GM12892 (cell line): ENCODE data around the gene RNF175.

Experiments used
- POLR2A ChIP-seq: IDR thresholded peaks from 2 replicates; pipeline ENCODE4 v1.6.1; 2011; ENCODE audit warnings: low read depth, low read length, control low read depth
- POLR2AphosphoS5 ChIP-seq: IDR thresholded peaks from 2 replicates; pipeline ENCODE4 v1.6.1; 2011; ENCODE audit warnings: low read depth, low read length, control low read depth
- TAF1 ChIP-seq: IDR thresholded peaks from 2 replicates; pipeline ENCODE4 v1.6.1; 2011; ENCODE audit warnings: low read depth, mild to moderate bottlenecking, control low read depth, low read length, borderline replicate concordance

DNA sequence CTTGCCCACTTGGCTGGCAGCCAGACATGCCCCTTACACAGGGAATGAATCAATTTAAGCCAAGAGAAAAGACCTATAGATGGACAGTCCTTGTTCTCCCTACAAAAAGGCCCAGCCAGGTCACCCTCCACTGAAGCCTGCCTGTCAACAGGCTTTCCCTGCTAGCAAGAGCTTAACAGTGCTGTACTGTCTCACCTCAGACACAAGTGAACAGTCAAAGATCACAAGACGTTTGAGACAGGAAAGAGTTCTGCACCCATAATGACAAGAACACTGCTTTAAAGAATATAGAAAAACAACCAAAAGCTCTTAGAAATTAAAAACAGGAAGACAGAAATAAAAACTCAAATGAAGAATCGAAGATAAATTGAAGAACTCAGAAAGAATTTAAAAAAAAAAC, 4.6 kb downstream of the RNF175 start:
- TF ChIP-seq POLR2A (no peak), POLR2AphosphoS5 (no peak), TAF1 (no peak)
